ENCODE measurements around the gene RBP3. TPM values are rescaled to one million over a fixed set of nuclear protein-coding genes. Genes with fewer than 3 reads are reported as not detected.
"Not testable (repeated sequence)": the region's sequence is repeated elsewhere in the genome, so short reads cannot be mapped to it uniquely, and the experiment has no call there.

The RBP3 gene
- total RNA-seq, 4 donors from 2014 or later, result not detected

DNA sequence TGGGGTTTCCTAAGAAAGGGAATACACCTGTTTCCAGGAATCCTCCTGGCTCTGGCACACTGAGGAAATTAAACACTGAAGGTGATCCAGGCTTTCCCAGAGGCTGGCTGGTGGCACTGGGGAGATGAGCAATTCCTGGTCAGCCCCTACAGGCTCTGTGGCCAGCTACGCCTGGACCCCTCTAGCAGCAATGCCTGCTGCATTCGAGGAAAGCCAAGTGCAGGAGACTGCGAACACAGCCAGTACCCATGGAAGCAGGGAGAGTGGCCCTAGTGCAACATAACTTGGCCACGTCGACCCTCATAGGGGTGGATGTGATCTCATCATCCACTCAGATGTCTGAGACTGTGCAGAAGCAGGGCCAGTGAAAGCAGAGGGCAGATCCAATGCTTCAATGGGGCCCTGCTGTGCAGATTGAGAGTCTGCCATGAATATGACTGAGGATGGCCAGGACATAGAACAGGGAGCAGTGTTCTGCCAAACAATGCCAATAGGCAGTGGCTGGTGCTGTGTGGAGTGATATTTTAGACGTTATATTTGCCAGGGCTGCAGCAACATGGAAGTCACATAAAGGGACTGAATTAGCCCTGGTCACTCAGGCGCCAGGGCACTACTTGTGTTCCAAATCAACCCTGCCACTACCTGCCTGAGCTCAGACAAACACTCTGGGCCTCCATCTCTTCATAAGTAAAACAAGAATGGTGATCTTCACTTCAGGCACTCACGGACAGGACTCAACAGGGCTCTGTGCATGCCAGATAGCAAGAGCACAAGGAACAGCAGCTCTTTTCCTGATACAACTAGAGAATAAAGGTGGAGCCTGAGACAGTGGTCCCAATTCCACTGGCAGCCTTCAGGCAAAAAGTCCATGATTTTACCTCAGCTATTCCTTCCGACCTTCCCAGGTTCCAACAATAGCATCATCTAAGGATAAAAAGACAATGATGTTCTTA lies 33.5 kb downstream of the RBP3 start:
- Histone ChIP-seq H3K36me3 (no peaks in the 10 kb centered on the region), H3K27ac (no peak overlapping the region), H3K4me3 (no peak overlapping the region), H3K9me3 (no peaks in the 10 kb centered on the region), H3K27me3 (no peaks in the 10 kb centered on the region), H3K4me1 (no peaks in the 10 kb centered on the region)
- intact Hi-C loops (cut with DNase I; ENCODE audit: low total_unique reads), result no loop called here
- TF ChIP-seq, protein P1, sequence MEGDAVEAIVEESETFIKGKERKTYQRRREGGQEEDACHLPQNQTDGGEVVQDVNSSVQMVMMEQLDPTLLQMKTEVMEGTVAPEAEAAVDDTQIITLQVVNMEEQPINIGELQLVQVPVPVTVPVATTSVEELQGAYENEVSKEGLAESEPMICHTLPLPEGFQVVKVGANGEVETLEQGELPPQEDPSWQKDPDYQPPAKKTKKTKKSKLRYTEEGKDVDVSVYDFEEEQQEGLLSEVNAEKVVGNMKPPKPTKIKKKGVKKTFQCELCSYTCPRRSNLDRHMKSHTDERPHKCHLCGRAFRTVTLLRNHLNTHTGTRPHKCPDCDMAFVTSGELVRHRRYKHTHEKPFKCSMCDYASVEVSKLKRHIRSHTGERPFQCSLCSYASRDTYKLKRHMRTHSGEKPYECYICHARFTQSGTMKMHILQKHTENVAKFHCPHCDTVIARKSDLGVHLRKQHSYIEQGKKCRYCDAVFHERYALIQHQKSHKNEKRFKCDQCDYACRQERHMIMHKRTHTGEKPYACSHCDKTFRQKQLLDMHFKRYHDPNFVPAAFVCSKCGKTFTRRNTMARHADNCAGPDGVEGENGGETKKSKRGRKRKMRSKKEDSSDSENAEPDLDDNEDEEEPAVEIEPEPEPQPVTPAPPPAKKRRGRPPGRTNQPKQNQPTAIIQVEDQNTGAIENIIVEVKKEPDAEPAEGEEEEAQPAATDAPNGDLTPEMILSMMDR (IDR thresholded peaks at IDR 0.05), result no peak
- no peak for TF ChIP-seq POLR2A (IDR thresholded peaks at IDR 0.05)
- DNase-seq, result no peak

DNA sequence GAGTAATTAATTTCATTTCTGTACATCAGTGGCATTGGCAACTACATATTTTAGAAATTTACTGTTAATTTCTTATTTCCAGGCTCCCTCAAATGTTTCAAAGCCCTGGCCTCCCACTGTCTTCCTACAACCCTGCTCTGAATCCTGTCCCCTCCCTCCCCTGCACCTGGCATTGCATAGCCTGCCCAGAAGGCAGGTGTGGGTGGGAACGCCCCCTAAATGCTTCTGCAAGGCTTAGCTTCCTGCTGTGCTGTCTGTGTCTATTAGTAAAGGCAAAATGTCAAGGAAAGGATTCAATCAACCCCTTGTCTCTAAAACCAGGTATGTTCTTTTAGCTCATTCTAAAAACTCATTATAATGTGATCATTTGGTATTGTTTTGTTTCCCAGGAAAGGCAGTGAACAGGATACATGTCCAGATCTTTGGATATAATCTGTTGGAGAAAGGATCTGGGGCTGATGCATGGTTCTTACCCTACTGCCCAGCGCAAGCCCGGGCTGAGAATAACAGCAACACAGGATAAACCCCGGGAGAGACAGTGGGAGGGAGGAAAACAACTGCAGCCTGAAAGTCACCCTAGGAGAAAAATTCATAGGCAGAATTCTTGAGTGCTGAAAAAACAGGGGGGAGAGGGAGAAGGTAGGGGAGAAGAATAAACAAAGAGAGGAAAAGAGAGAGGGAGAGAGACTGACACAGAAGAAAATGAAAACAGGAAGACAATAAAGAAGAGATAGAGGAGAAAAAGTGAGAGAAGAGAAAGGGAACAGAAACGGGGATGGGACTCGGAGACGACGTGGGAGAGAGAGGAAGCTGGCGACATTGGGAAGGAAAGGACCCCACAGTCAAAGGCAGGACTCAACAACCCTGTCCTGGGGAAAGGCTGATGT lies 35.3 kb downstream of the RBP3 start:
- DNase-seq, result no peak
- Histone ChIP-seq H3K27me3 (no peaks in the 10 kb centered on the region), H3K36me3 (no peaks in the 10 kb centered on the region), H3K9me3 (no peaks in the 10 kb centered on the region), H3K4me1 (no peaks in the 10 kb centered on the region), H3K4me3 (peak overlapping the region; percentile 51 to 82), H3K27ac (no peak overlapping the region)
- TF ChIP-seq POLR2A (IDR thresholded peaks at IDR 0.05), result no peak
- TF ChIP-seq, protein P1 (IDR thresholded peaks at IDR 0.05), result no peak
- intact Hi-C loops (cut with DNase I; ENCODE audit: low total_unique reads), result no loop called here

DNA sequence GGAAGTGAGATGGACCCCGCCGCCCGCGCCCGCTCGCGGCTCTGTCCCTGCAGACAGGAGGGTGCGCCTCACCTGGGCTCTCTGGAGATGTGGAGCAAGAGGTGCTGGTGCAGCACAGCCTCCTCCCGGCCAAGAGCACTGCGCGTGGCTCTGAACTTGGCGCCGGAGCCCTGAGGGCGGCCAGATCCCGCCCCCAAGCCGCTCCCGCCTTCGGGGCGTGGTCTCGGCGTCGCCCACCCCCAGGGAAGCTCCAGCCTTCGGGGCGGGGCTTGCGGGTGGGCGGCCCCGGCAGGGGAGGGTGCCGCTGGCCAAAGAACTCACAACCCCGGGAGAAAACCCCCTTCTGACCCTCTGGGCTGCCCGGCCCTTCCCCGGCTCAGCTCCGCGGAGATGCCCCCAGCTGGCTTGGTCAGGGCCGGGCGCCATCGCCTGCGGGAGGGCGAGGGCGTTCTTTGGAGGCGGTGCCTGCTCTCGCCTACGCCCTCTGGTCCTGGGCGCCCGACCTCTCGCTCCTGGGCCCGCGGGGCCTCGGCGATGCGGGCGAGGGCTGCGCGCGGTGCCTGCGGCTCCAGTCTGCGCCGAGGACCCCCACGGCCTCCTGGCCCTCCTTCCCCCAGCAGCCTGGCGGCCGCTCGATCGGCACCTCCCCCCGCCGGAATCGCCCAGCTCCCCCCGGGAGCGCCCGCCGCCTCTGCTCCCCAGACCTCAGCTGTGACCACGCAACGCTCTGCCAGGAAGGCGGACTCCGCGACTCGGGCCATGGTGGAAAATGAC lies 36.2 kb downstream of the RBP3 start, which contains the start of gene ZNF488:
Gene ZNF488 (minus strand): TSS at position 146 of the 774 bp plus-strand sequence. CDS start 15,464 bp downstream, outside the sequence.
- Histone ChIP-seq H3K9me3 (no peaks in the 10 kb centered on the region), H3K36me3 (no peaks in the 10 kb centered on the region), H3K4me1 (no peaks in the 10 kb centered on the region), H3K27ac (peak within 1 kb of the TSS; percentile 62 to 78), H3K27me3 (no peaks in the 10 kb centered on the region), H3K4me3 (peak within 1 kb of the TSS; percentile 51 to 82)
- intact Hi-C loops (cut with DNase I; ENCODE audit: low total_unique reads), result no loop called here
- peak; percentile 72 to 88 for DNase-seq
- TF ChIP-seq, protein P1 (IDR thresholded peaks at IDR 0.05), result no peak
- peak; percentile 33 to 36 for TF ChIP-seq POLR2A (IDR thresholded peaks at IDR 0.05)

DNA sequence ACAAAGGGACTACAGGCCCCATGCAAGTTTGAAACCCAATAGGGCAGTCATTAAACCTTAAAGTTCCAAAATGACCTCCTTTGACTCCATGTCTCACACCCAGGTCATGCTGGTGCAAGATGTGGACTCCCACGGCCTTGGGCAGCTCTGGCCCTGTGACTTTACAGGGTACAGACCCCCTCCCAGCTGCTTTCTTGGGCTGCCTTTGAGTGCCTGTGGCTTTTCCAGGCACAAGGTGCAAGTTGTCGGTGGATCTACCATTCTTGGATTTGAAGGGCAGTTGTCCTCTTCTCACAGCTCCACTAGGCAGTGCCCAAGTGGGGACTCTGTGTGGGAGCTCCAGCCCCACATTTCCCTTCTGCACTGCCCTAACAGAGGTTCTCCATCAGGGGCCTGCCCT lies 37.9 kb downstream of the RBP3 start:
- DNase-seq; H3K9me3 ChIP-seq; H3K27me3 ChIP-seq; H3K4me3 ChIP-seq; H3K36me3 ChIP-seq; intact Hi-C loops (cut with DNase I; ENCODE audit: low total_unique reads); H3K27ac ChIP-seq; H3K4me1 ChIP-seq: not testable (repeated sequence)

DNA sequence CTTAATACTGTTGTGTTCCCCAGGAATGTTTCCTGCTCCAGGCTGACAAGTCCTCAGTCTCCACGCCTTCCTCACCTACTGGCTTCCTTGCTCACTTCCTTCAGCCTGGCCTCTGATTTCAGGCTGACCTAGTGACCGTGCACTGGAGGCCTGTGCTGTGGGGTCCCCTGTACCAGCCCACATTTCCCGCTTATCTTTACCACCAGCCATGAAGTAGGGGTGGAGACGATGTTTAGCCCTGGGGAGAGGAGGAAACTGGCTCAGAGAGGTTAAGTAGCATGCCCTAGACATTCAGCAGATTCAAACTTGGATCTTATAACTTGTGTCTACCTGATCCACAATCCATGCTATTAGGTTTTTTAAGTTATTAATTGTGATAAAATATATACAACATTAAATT lies 40.7 kb downstream of the RBP3 start:
- TF ChIP-seq POLR2A (IDR thresholded peaks at IDR 0.05), result no peak
- TF ChIP-seq, protein P1 (IDR thresholded peaks at IDR 0.05), result no peak
- no peak for DNase-seq
- no peaks in the 10 kb centered on the region for H3K9me3 ChIP-seq
- peaks cover 0 to 2% of the 10 kb centered on the region in 2 donors for H3K27me3 ChIP-seq
- H3K27ac ChIP-seq, result no peak overlapping the region
- H3K36me3 ChIP-seq, result no peaks in the 10 kb centered on the region
- no peak overlapping the region for H3K4me3 ChIP-seq
- intact Hi-C loops (cut with DNase I; ENCODE audit: low total_unique reads), result no loop called here
- no peaks in the 10 kb centered on the region for H3K4me1 ChIP-seq

Data from uterus (tissue), 4 donors.